K562 (cell line): ENCODE data around the gene NRXN3. TPM values are rescaled to one million over a fixed set of nuclear protein-coding genes. Genes with fewer than 3 reads are reported as not detected.

Source experiments
- ATAC-seq: fragments of 200-7000 bp; cut with Tn5 transposase; 3 replicates; pipeline ENCODE4 v1.9.1; 2020; ENCODE audit warnings: moderate library complexity
- BruUV-seq: library from RNA; stranded (reverse); fragments of 400-500 nt; replicated peaks from 2 replicates; lab custom pipeline; 2021; lab: Mats Ljungman, UMichigan
- CTCF ChIA-PET: fragments of 300-600 bp; formaldehyde crosslinking; extraction: SDS; loops from one replicate; lab custom pipeline; 2021; ENCODE audit warnings: low intra/inter-chr PET ratio; lab: Yijun Ruan, JAX
- POLR2A ChIA-PET: fragments of 300-600, 350-650 bp; sonication (Branson Sonifier 250); formaldehyde crosslinking; extraction: SDS; loops from one replicate; lab custom pipeline; 2021; ENCODE audit warnings: antibody characterized with exemption, inconsistent platforms; lab: Yijun Ruan, JAX
- DNase-seq, 4 experiments: peaks; one replicate each; pipeline versions ENCODE4 v3.0.0 to v3.0.0-alpha.2; 2011 to 2018; ENCODE audit warnings: low spot score in 3 of 4, mixed read lengths in 3 of 4; ENCODE audit errors: extremely low read depth in 1 of 4
- FAIRE-seq: peaks from 2 replicates; lab custom pipeline; 2011; peaks lifted over from hg19 to GRCh38; lab: Jason Lieb, UNC
- H2AFZ ChIP-seq: 2 replicates; pipeline ENCODE4 v1.6.0; 2011; ENCODE audit warnings: low read depth, low read length, control low read depth, inconsistent platforms
- H3K27ac ChIP-seq: fragments of 200-600 bp; 3 replicates; pipeline ENCODE4 v1.8.0; 2011; ENCODE audit warnings: low read depth, mild to moderate bottlenecking, control low read depth, inconsistent platforms, low read length, moderate library complexity, mixed read lengths; ENCODE audit errors: extremely low read depth
- H3K27me3 ChIP-seq, 2 experiments: fragments of 300-600 bp in 1 of 2; 2 replicates in 1 of 2; 3 replicates in 1 of 2; pipeline versions ENCODE4 v1.6.0 to v1.8.0; 2011; ENCODE audit warnings: inconsistent platforms in 2 of 2, low read length in 2 of 2, mild to moderate bottlenecking in 1 of 2, mixed read lengths in 1 of 2, moderate library complexity in 1 of 2; ENCODE audit not compliant: control insufficient read depth in 2 of 2, insufficient read depth in 2 of 2
- H3K36me3 ChIP-seq: fragments of 300-600 bp; 3 replicates; pipeline ENCODE4 v1.8.0; 2011; ENCODE audit warnings: mild to moderate bottlenecking, low read length, inconsistent platforms; ENCODE audit not compliant: control insufficient read depth, insufficient read depth
- H3K4me1 ChIP-seq, 2 experiments: fragments of 200-600 bp in 1 of 2; replicated peaks in 1 of 2; 2 replicates in 1 of 2; 3 replicates in 1 of 2; pipeline versions ENCODE4 v1.5.1 to v1.8.0; 2011; ENCODE audit warnings: inconsistent platforms in 2 of 2, low read length in 2 of 2, mild to moderate bottlenecking in 1 of 2, mixed read lengths in 1 of 2, moderate library complexity in 1 of 2; ENCODE audit not compliant: control insufficient read depth in 2 of 2, insufficient read depth in 2 of 2
- H3K4me2 ChIP-seq: 2 replicates; pipeline ENCODE4 v1.6.1; 2011; ENCODE audit warnings: low read length, control low read depth, inconsistent platforms, mixed read lengths; ENCODE audit not compliant: insufficient read depth
- H3K4me3 ChIP-seq: fragments of 200-600 bp; sonication (generic), shearing (Covaris generic); 2 replicates; pipeline ENCODE4 v1.5.1; 2016; ENCODE audit warnings: control low read depth, inconsistent platforms
- H3K79me2 ChIP-seq: fragments of 200-600 bp; 3 replicates; pipeline ENCODE4 v1.8.0; 2011; ENCODE audit warnings: low read length, inconsistent platforms; ENCODE audit not compliant: control insufficient read depth, insufficient read depth
- H3K9ac ChIP-seq, 2 experiments: 2 replicates each; pipeline versions ENCODE4 v1.6.0 to v1.6.1; 2011; ENCODE audit warnings: low read depth in 2 of 2, low read length in 2 of 2, control low read depth in 1 of 2, inconsistent platforms in 1 of 2, mild to moderate bottlenecking in 1 of 2, mixed read lengths in 1 of 2; ENCODE audit not compliant: insufficient read depth in 1 of 2
- H3K9me1 ChIP-seq: one replicate; pipeline ENCODE4 v1.6.0; 2011; ENCODE audit warnings: inconsistent platforms, mild to moderate bottlenecking, low read length, moderate library complexity; ENCODE audit not compliant: control insufficient read depth, insufficient read depth
- H3K9me3 ChIP-seq: replicated peaks from 2 replicates; pipeline ENCODE4 v1.5.1; 2011; ENCODE audit warnings: low read depth, low read length, inconsistent platforms; ENCODE audit not compliant: control insufficient read depth, insufficient read depth
- H4K20me1 ChIP-seq: replicated peaks from 2 replicates; pipeline ENCODE4 v1.6.1; 2011; ENCODE audit warnings: low read length, inconsistent platforms, mixed read lengths; ENCODE audit not compliant: control insufficient read depth, insufficient read depth
- BDP1 ChIP-seq: IDR thresholded peaks from 3 replicates; pipeline ENCODE4 v1.6.1; 2011; ENCODE audit not compliant: insufficient read length, insufficient read depth
- BRD9 ChIP-seq: fragments of 450-650 bp; IDR thresholded peaks from 2 replicates; pipeline ENCODE4 v1.6.1; 2018; ENCODE audit warnings: low read depth; ENCODE audit not compliant: partially characterized antibody
- EP300 ChIP-seq: IDR thresholded peaks from 2 replicates; pipeline ENCODE4 v1.6.1; 2012; ENCODE audit warnings: low read length, improper control_type of control experiment
- ETV1 ChIP-seq: fragments of 450-650 bp; conservative IDR thresholded peaks from 2 replicates; pipeline ENCODE4 v1.6.1; 2016; ENCODE audit warnings: missing genetic modification characterization, control low read depth, low read depth, missing compliant biosample characterization
- MEIS2 ChIP-seq: fragments of 450-650 bp; IDR thresholded peaks from 2 replicates; pipeline ENCODE4 v1.6.1; 2014; ENCODE audit warnings: mild to moderate bottlenecking; ENCODE audit not compliant: partially characterized antibody
- SAFB2 ChIP-seq: fragments of 200-400 bp; formaldehyde crosslinking; IDR thresholded peaks from 2 replicates; pipeline ENCODE4 v1.6.1; 2018; ENCODE audit warnings: borderline replicate concordance, low read length, low read depth, moderate library complexity; ENCODE audit not compliant: severe bottlenecking
- ZNF589 ChIP-seq: fragments of 200-800 bp; sonication (Bioruptor generic); IDR thresholded peaks from 2 replicates; pipeline ENCODE4 v1.6.1; 2016; ENCODE audit warnings: low read depth, missing genetic modification characterization, missing compliant biosample characterization
- WGBS: fragments of 100-300 bp; shearing (Covaris generic); methylation state at CpG from one replicate; pipeline ENCODE4 v1.1.6; 2016; ENCODE audit warnings: low coverage, mixed read lengths; ENCODE audit not compliant: insufficient coverage; ENCODE audit errors: missing lambda C conversion rate; 5-methylcytosine and 5-hydroxymethylcytosine counted together
- in situ Hi-C: fragments of 300-500 bp; cut with MboI; formaldehyde crosslinking; loops from 4 replicates; pipeline ENCODE4 v1.15.0; 2018; ENCODE audit warnings: inconsistent platforms, mixed read lengths
- intact Hi-C: fragments of 100-400 bp; cut with micrococcal nuclease; formaldehyde crosslinking; loops from 2 replicates; pipeline ENCODE4 v1.14.2; 2022
- polyA plus RNA-seq, 8 experiments: library from polyadenylated mRNA; depleted of rRNA in 4 of 8; stranded (reverse) in 5 of 8; unstranded in 3 of 8; fragments of >200 nt; fragmentation: Nextera tagmentation in 2 of 8; fragmentation: Illumina TruSeq in 1 of 8; extraction: Ambion mirVana in 2 of 8; extraction: Trizol in 1 of 8; gene quantifications; 2 replicates each; pipeline versions ENCODE4 v1.2.1 to v1.2.3, GENCODE V29; 2011 to 2014; ENCODE audit warnings: inconsistent platforms in 1 of 8, missing spikeins in 1 of 8
- total RNA-seq, 7 experiments: library from RNA; depleted of rRNA in 6 of 7; stranded (reverse); fragments of >200 nt in 6 of 7; fragmentation: Illumina TruSeq in 2 of 7; extraction: Trizol in 2 of 7; gene quantifications; 2 replicates each; pipeline versions ENCODE4 v1.2.1 to v1.2.3, GENCODE V29; 2011 to 2021; ENCODE audit warnings: low replicate concordance in 1 of 7
- TF ChIP-seq, protein P1 (sequence below): fragments of 450-650 bp; IDR thresholded peaks from 2 replicates; pipeline ENCODE4 v1.6.1; 2014; ENCODE audit warnings: low read depth, mild to moderate bottlenecking, moderate library complexity, borderline replicate concordance
- TF ChIP-seq, protein P2 (sequence below), 2 experiments: fragments of 450-650 bp; formaldehyde crosslinking in 1 of 2; IDR thresholded peaks; 2 replicates each; pipeline versions ENCODE4 v1.4.0 to v1.6.1; 2014 to 2020; ENCODE audit warnings: mild to moderate bottlenecking in 2 of 2, borderline replicate concordance in 1 of 2, low read depth in 1 of 2
- TF ChIP-seq, protein P3 (sequence below): fragments of 250-450 bp; sonication (Bioruptor Pico); IDR thresholded peaks from 2 replicates; pipeline ENCODE4 v1.5.1; 2021; ENCODE audit warnings: mild to moderate bottlenecking

Gene NRXN3
- total and polyA plus RNA-seq, 9 of the 15 experiments (the other 6 are each of a cell fraction or from before 2014, with no cell fraction given) = 0.09 TPM; not detected in 8

DNA sequence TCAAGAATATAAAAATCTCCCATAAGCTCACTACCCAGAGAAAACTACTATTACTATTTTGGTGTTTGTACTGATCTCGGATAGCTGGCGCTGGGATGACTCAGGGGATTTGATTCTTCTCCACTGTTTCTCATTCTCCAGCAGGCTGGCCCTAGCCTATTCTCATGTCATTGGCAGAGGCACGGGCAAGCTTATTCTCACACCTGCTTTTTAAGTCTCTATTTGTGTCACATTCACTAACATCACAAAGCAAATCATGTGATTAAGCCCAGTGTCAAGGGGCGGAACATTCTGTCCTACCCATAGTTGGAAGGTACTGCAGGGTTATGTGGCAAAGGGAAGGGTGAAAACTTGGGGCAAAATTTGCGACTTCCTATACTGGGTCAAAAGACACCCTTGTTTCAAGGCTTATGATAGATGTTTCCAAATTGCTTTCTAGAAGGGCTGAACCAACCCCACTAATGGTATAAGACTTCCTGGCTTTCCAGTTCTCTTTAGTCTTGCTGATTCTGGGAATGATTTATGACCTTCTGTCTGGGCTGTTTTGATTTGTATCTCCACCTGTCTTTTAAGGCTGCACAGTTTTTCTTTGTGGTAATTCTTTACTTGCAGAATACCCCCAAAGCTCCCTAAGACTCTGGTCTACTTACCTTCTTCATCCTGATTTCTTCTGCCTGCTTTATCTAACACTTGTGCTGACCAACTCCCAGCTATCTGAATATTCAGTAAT, 406.4 kb downstream of the NRXN3 start:
- Histone ChIP-seq H3K4me3 (no peak overlapping the region), H3K36me3 (no peaks in the 10 kb centered on the region), H3K4me1 (no peaks in the 10 kb centered on the region), H3K4me2 (no peak overlapping the region), H2AFZ (no peak overlapping the region), H3K9me3 (no peaks in the 10 kb centered on the region), H3K27ac (no peak overlapping the region), H3K79me2 (no peaks in the 10 kb centered on the region), H3K9me1 (no peaks in the 10 kb centered on the region), H4K20me1 (no peaks in the 10 kb centered on the region), H3K27me3 (no peaks in the 10 kb centered on the region), H3K9ac (no peak overlapping the region)
- WGBS = 0% methylated on average over 5 of the region's 5 CpGs
- DNase-seq (no peak), ATAC-seq (no peak), FAIRE-seq (no peak)
- ChIA-PET POLR2A (no interaction called here), CTCF (no interaction called here)
- in situ Hi-C loops (loop anchor here (25.0 kb wide), 2 partner anchors 564 to 914 kb away; no protein-coding TSS in a partner anchor), intact Hi-C loops (no loop called here)
- no TSS peak for BruUV-seq
- TF ChIP-seq, protein P1, sequence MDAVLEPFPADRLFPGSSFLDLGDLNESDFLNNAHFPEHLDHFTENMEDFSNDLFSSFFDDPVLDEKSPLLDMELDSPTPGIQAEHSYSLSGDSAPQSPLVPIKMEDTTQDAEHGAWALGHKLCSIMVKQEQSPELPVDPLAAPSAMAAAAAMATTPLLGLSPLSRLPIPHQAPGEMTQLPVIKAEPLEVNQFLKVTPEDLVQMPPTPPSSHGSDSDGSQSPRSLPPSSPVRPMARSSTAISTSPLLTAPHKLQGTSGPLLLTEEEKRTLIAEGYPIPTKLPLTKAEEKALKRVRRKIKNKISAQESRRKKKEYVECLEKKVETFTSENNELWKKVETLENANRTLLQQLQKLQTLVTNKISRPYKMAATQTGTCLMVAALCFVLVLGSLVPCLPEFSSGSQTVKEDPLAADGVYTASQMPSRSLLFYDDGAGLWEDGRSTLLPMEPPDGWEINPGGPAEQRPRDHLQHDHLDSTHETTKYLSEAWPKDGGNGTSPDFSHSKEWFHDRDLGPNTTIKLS = no peak
- TF ChIP-seq MEIS2 = no peak
- TF ChIP-seq EP300 = no peak
- TF ChIP-seq ZNF589 (CRISPR knock-in tag) = no peak
- TF ChIP-seq SAFB2 = no peak
- TF ChIP-seq BRD9 = no peak
- TF ChIP-seq, protein P2, sequence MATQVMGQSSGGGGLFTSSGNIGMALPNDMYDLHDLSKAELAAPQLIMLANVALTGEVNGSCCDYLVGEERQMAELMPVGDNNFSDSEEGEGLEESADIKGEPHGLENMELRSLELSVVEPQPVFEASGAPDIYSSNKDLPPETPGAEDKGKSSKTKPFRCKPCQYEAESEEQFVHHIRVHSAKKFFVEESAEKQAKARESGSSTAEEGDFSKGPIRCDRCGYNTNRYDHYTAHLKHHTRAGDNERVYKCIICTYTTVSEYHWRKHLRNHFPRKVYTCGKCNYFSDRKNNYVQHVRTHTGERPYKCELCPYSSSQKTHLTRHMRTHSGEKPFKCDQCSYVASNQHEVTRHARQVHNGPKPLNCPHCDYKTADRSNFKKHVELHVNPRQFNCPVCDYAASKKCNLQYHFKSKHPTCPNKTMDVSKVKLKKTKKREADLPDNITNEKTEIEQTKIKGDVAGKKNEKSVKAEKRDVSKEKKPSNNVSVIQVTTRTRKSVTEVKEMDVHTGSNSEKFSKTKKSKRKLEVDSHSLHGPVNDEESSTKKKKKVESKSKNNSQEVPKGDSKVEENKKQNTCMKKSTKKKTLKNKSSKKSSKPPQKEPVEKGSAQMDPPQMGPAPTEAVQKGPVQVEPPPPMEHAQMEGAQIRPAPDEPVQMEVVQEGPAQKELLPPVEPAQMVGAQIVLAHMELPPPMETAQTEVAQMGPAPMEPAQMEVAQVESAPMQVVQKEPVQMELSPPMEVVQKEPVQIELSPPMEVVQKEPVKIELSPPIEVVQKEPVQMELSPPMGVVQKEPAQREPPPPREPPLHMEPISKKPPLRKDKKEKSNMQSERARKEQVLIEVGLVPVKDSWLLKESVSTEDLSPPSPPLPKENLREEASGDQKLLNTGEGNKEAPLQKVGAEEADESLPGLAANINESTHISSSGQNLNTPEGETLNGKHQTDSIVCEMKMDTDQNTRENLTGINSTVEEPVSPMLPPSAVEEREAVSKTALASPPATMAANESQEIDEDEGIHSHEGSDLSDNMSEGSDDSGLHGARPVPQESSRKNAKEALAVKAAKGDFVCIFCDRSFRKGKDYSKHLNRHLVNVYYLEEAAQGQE (IDR thresholded peaks at IDR 0.05; ENCODE audit: borderline replicate concordance) = no peak
- TF ChIP-seq, protein P2 (CRISPR knock-in tag; IDR thresholded peaks at IDR 0.05; ENCODE audit: low read depth) = no peak
- TF ChIP-seq, protein P3, sequence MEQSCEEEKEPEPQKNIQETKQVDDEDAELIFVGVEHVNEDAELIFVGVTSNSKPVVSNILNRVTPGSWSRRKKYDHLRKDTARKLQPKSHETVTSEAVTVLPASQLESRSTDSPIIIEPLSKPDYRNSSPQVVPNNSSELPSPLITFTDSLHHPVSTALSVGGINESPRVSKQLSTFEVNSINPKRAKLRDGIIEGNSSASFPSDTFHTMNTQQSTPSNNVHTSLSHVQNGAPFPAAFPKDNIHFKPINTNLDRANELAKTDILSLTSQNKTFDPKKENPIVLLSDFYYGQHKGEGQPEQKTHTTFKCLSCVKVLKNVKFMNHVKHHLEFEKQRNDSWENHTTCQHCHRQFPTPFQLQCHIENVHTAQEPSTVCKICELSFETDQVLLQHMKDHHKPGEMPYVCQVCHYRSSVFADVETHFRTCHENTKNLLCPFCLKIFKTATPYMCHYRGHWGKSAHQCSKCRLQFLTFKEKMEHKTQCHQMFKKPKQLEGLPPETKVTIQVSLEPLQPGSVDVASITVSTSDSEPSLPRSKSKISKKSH (CRISPR knock-in tag) = no peak
- no peak for TF ChIP-seq ETV1 (tag)
- TF ChIP-seq BDP1 = no peak
